ENCODE results near the gene TSPAN5.

TSPAN5 gene

GRCh38 chr4:98632258-98632657 lies 26.2 kb downstream of the TSPAN5 start:
- no peak overlapping the region for H3K27ac ChIP-seq
- TF ChIP-seq, protein P1, sequence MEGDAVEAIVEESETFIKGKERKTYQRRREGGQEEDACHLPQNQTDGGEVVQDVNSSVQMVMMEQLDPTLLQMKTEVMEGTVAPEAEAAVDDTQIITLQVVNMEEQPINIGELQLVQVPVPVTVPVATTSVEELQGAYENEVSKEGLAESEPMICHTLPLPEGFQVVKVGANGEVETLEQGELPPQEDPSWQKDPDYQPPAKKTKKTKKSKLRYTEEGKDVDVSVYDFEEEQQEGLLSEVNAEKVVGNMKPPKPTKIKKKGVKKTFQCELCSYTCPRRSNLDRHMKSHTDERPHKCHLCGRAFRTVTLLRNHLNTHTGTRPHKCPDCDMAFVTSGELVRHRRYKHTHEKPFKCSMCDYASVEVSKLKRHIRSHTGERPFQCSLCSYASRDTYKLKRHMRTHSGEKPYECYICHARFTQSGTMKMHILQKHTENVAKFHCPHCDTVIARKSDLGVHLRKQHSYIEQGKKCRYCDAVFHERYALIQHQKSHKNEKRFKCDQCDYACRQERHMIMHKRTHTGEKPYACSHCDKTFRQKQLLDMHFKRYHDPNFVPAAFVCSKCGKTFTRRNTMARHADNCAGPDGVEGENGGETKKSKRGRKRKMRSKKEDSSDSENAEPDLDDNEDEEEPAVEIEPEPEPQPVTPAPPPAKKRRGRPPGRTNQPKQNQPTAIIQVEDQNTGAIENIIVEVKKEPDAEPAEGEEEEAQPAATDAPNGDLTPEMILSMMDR (conservative IDR thresholded peaks at IDR 0.05) = no peak

- no peak overlapping the region for H3K27ac ChIP-seq
- TF ChIP-seq, protein P1 (conservative IDR thresholded peaks at IDR 0.05) = no peak
These were observed 26.9 kb downstream of the TSPAN5 start for GRCh38 chr4:98631506-98631905.

DNA sequence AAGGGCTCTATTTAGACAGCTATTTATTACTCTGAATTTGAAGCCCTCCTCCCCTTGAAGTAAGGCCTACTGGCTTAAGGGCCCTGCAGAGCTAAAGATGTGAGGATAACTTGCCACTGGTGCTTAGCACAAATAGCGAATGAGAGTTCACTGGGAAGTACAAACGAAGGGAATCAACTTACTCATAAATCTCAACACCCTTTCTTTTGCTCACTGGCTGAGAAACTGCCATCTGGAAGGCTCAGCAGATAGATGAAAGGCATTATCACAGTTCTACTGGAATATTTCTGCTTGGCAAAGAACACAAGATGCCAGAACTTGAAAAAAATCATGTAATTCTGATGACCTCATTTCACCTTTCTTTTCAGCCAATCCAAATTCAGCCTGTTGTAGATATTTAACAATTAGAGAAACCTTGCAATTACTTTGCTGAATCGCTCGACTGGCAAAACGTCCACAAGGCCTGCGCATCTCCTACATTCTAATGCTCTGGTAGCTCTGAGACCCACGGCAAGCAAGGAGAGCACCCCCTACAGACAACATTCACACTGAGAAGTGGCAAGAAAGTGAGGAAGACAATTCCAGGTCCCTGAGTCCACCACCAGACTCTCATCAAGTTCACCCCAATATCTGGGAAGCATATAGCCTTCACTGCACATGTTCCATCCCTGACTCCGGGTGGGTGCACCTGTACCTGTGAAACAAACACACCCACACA lies 27.5 kb downstream of the TSPAN5 start:
- TF ChIP-seq, protein P1 (conservative IDR thresholded peaks at IDR 0.05) = no peak
- no peak overlapping the region for H3K27ac ChIP-seq

- no peak overlapping the region for H3K27ac ChIP-seq
- TF ChIP-seq, protein P1 (conservative IDR thresholded peaks at IDR 0.05) = no peak
These were observed 30.7 kb downstream of the TSPAN5 start for GRCh38 chr4:98627531-98628257.

GRCh38 chr4:98626350-98626749 lies 32.1 kb downstream of the TSPAN5 start:
- no peak overlapping the region for H3K27ac ChIP-seq
- TF ChIP-seq, protein P1 (conservative IDR thresholded peaks at IDR 0.05) = no peak

GRCh38 chr4:98625920-98626319 lies 32.5 kb downstream of the TSPAN5 start:
- H3K27ac ChIP-seq = no peak overlapping the region
- TF ChIP-seq, protein P1 (conservative IDR thresholded peaks at IDR 0.05) = no peak

DNA sequence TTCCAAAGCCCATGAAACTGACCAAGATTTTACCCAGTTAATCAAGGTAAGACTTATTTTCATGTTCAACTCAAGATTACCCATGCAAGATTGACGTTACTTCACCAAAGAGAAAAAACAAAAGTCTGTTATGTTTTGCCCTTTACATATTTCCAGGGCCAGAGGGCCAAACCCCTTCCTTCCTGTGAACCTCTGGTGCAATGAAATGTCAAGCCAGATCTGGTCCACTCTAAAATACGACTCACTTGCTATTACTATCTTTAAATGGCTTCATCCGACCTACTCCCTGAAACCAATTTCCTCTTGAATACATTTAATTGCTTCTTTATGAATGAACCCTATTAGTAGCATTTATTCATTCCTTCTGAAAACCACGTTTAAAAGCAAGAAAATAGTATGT lies 33.0 kb downstream of the TSPAN5 start:
- TF ChIP-seq, protein P1 (conservative IDR thresholded peaks at IDR 0.05) = no peak
- H3K27ac ChIP-seq = no peak overlapping the region

Data from VCaP (cell line).